Adipose tissue (tissue), 3 donors: ENCODE measurements around the gene FAM156B. TPM values are rescaled to one million over a fixed set of nuclear protein-coding genes. Genes with fewer than 3 reads are reported as not detected.
"Not testable (repeated sequence)": the region's sequence is repeated elsewhere in the genome, so short reads cannot be mapped to it uniquely, and the experiment has no call there.

Experiments
- H3K27ac ChIP-seq: one replicate; pipeline ENCODE4 v1.5.1; 2013; ENCODE audit warnings: low read depth, low read length
- WGBS, 3 donors: extraction: QIAGEN DNeasy Blood & Tissue Kit; methylation state at CpG; one replicate each; pipeline ENCODE4 v1.1.7; 2013; 5-methylcytosine and 5-hydroxymethylcytosine counted together
- polyA plus RNA-seq, 3 donors: library from polyadenylated mRNA; stranded (reverse); fragments of 200-250 nt; gene quantifications; one replicate each; pipeline ENCODE4 v1.2.3, GENCODE V29; 2013
- donor health status: healthy with polysubstance abuse.
- donor health status: Bipolar disorder and iron deficiency.
- donor health status: healthy.

The FAM156B gene, protein sequence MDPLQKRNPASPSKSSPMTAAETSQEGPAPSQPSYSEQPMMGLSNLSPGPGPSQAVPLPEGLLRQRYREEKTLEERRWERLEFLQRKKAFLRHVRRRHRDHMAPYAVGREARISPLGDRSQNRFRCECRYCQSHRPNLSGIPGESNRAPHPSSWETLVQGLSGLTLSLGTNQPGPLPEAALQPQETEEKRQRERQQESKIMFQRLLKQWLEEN
- polyA plus RNA-seq: 10 to 100 TPM; 12.8 to 27.5 (median 20.8) TPM

- H3K27ac ChIP-seq: not testable (repeated sequence)
- WGBS, 3 donors: no CpG with 5 or more reads among the region's 92 CpGs
Measured at GRCh38 chrX:52896855-52897709, at the start of gene FAM156B. FAM156B (plus strand) TSS chrX:52897330; CDS start chrX:52907226, 9,896 bp downstream.

GRCh38 chrX:52852110-52852860 is 44.8 kb upstream of the FAM156B start:
- 74 to 83% (median 78%) methylated on average over 9 of the region's 9 CpGs for WGBS, 3 donors
- no peak overlapping the region for H3K27ac ChIP-seq

GRCh38 chrX:52856991-52857525 is 40.1 kb upstream of the FAM156B start:
- not testable (repeated sequence) for H3K27ac ChIP-seq
- WGBS, 3 donors: 50 to 52% (median 51%) methylated on average over 3 to 4 of the region's 4 CpGs

GRCh38 chrX:52865343-52865998 is 31.7 kb upstream of the FAM156B start:
- WGBS, 3 donors: 32 to 63% (median 47%) methylated on average over 6 of the region's 6 CpGs
- no peak overlapping the region for H3K27ac ChIP-seq

DNA sequence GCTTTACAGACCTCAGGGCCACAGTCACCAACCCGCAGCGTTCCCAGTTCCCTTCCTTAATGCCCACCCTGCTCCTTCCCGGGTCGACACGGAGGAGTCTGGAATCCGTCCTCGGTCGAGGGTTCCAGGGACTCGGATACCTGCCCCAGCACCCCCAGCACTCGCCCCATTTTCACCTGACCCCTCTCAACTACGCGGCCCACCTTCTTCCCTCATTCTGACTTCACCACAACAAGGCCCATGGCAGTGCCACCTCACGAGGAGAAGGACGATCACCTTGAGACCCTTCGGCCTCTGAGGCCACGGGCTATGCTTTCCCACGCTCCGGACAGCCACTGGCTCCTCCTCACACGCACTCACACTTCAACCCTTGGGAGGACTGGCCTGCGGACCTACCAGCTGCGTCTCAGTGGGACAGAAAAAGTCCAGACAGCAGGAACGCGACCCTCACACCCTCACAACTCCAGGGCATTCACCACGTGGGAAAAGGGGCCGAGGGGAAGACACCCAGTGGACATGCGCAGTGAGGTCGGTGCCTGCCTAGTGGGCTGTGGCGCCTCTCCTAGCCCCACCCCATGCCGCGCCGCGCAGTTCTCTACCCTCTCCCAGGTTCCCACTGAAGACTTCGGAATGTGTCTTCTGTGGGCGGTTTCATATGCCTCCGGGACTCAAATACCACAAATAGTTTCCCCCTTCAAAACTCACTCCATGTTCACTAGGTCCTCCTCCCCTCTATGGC is 29.4 kb upstream of the FAM156B start, which contains the start of gene XAGE3:
Gene XAGE3 (minus strand): TSS at position 474 of the 739 bp plus-strand sequence. CDS start 950 bp downstream, outside the sequence.
- WGBS, 3 donors: 81 to 95% (median 93%) methylated on average over 14 to 35 of the region's 35 CpGs
- no peak within 1 kb of the TSS for H3K27ac ChIP-seq

GRCh38 chrX:52870046-52870445 is 27.1 kb upstream of the FAM156B start:
- 57 to 71% (median 57%) methylated on average over 1 of the region's 1 CpG for WGBS, 3 donors
- no peak overlapping the region for H3K27ac ChIP-seq

GRCh38 chrX:52873825-52874224 is 23.3 kb upstream of the FAM156B start:
- H3K27ac ChIP-seq: not testable (repeated sequence)

DNA sequence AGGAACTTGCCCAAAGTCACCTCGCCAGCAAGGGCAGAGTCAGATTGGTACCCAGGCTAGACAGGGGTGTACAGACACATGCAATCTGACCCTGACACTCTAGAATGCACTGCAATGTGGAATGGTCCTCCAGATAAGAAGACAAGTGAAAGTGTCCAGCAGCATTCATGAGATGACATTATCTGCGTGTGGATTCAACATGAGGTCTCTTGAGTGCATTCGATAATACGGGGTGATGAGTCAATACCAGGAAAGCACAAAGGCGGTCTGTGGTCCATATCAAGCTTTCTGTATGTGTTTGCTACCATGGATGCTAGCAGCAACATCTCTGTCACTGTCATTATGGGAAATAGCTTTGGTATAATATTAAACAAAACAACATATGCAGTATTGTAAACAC is 22.5 kb upstream of the FAM156B start:
- WGBS, 3 donors: 71 to 86% (median 79%) methylated on average over 5 of the region's 5 CpGs
- H3K27ac ChIP-seq: no peak overlapping the region

- WGBS, 3 donors: 76 to 85% (median 84%) methylated on average over 6 to 10 of the region's 10 CpGs
Measured at GRCh38 chrX:52875436-52875835, 21.7 kb upstream of the FAM156B start.

DNA sequence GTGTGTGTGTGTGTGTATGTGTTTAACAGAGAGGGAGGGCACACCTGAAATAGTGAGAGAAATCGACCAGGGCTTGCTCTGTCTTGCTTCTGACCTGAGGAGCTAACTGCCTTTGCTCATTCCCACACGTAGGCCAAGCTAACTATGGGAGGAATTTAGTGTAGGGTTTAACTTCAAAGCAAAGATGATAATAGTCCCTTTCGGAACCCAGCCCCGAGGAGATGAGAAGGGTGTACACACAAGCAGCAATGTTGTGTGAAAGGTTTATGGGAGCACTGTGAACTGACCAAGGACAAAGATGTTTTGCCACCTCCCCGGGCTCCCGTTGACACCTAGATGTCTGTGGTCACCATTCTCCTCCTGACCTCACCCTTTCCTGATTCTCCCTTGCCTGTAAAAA is 20.7 kb upstream of the FAM156B start:
- WGBS, 3 donors: 43 to 64% (median 54%) methylated on average over 6 of the region's 6 CpGs
- H3K27ac ChIP-seq: not testable (repeated sequence)

More at GRCh38 chrX:52875436-52875835, 21.7 kb upstream of the FAM156B start:
- H3K27ac ChIP-seq: not testable (repeated sequence)

GRCh38 chrX:52887459-52887858 is 9.7 kb upstream of the FAM156B start:
- not testable (repeated sequence) for H3K27ac ChIP-seq
- no CpG with 5 or more reads among the region's 10 CpGs for WGBS, 3 donors

GRCh38 chrX:52888090-52888489 is 9.0 kb upstream of the FAM156B start:
- WGBS, 3 donors: no CpG with 5 or more reads among the region's 9 CpGs
- H3K27ac ChIP-seq: not testable (repeated sequence)

- not testable (repeated sequence) for H3K27ac ChIP-seq
- WGBS, 3 donors: no CpG with 5 or more reads among the region's 8 CpGs
Measured at GRCh38 chrX:52896438-52896837, 692 bp upstream of the FAM156B start.

DNA sequence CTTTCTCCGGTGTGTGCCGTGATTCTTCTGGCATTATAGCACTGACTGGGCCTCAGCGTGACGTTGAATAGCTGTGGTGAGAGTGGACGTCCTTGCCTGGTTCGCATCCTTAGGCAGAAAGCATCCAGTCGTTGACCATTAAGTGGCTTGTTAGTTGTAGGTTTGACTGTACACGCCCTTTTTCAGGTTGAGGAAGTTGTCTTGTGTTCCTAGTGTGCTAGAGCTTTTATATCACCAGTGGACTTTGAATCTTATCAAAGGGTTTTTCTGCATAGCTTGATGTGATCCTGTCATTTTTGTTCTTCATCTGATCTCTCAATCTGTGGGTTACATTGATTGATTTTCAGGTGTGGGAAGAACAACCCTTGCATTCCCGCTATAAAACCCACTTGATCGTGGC is 8.4 kb downstream of the FAM156B start:
- H3K27ac ChIP-seq: not testable (repeated sequence)
- WGBS, 3 donors: no CpG with 5 or more reads among the region's 10 CpGs

DNA sequence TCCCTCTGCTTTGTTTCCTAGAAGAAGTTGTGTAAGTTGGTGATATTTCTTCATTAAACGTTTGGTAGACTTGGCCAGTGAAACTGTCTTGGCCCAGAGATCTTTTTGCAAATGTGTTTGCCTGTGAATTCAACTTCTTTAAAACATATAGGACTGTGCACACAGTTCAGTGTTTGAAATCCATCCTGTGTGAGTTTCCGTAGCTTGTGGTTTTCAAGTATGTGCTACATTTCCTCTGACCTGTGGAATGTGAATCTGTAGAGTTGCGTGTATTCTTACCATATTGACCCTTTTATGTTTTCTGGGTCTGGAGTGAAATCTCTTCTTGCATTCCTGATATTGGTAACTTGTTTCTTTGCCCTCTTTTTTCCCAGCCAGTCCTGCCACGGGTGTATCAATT is 8.9 kb downstream of the FAM156B start:
- WGBS, 3 donors: no CpG with 5 or more reads among the region's 4 CpGs
- not testable (repeated sequence) for H3K27ac ChIP-seq

- WGBS, 3 donors: no CpG with 5 or more reads among the region's 17 CpGs
- not testable (repeated sequence) for H3K27ac ChIP-seq
Measured at GRCh38 chrX:52907137-52907536, 10.0 kb downstream of the FAM156B start.

DNA sequence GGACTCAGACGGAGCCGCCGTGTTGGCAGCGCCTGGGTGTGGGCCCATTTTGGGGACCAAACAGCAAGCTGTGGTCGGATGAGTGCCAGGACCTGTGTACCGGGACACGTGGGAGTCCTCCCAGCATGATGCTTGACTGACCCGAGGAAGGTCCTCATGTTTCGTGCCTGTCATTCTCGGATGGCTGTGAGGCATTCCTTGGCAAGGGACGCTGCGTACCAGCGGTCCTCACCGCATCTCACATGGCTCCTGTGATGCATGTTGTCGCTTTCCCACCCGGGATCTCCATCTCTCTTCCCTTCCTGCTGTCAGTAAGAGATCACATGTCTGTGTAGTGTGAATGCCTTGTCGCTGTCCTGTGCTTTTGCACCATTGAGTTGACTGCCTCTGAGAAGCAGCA is 10.8 kb downstream of the FAM156B start:
- WGBS, 3 donors: no CpG with 5 or more reads among the region's 17 CpGs
- H3K27ac ChIP-seq: not testable (repeated sequence)
